Fibroblast of peridontal ligament (primary cell): ENCODE measurements around the gene FSTL4.
"Not testable (repeated sequence)": the region's sequence is repeated elsewhere in the genome, so short reads cannot be mapped to it uniquely, and the experiment has no call there.

Source experiments
- DNase-seq: peaks from one replicate; pipeline ENCODE4 v3.0.0-alpha.2; 2010; ENCODE audit errors: extremely low read depth

Gene FSTL4

DNA sequence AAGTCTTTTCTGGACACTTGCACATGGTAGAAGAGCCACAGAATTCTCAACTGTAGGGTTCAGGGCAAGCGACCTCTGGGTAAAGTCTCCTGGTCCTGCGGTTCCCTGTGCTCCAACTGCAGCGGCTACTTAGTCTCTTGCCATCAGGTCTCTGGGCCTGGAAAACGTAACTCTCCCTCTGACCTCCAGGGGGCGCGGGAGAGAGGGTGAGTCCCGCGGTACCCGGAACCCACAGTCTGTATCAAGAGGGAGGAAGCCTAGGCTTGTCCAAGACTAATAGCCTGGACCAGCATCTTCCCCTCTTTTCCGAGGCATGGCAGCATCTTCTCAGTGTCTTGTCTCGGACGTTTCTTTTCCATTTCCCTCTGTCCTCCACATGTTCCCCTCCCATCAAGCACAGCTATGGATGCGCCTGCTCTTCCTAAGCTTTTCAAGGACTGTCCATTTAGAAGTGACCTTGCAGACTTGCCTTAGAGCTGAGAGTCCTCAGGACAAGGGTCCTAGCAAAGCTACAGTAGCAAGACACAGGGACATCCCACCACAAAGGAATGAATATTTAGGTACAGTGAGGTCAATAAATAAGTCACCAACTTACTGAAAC lies 59.3 kb downstream of the FSTL4 start:
- peak; percentile 7 for DNase-seq

DNA sequence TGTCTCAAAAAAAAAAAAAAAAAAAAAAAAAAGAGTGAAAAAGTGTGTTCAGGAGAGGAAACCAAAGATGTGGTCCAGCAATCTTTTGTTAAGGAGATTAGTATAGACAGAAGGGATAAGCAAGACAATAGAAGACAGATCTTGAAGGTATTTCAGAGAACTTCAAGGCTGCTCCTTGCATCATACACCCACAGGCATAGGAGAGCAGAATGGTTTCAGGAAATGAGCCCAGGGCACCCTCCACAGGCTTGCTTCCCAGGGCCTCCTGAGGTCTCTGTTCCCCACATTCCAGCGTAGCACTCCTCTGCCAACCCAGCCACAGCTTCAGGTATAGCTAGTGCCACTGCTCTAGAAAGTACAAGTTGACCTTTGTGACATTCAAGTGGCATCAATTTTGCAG lies 65.8 kb downstream of the FSTL4 start:
- no peak for DNase-seq

DNA sequence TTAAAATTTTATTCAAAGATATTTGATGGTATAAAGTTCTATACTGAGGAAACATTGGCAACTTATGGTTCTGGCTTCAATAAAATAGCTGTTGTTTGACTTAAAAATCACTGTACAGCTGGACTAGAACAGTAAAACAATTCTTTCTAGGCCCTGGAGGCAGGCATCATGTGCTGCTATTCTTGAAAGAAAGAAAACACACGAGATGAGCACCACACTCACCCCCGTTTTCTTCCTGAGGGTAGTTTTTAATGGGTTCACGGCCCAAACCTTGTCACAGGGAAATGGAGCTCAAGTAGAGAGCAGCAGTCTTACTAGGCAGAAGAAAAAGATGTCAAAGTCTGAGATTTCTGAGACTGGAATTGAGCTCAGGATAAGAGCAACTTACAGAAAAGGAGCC lies 68.0 kb downstream of the FSTL4 start:
- no peak for DNase-seq

- DNase-seq, result no peak
Measured at GRCh38 chr5:133539818-133540217, 72.5 kb downstream of the FSTL4 start.

GRCh38 chr5:133538718-133539117 lies 73.6 kb downstream of the FSTL4 start:
- DNase-seq, result no peak

DNA sequence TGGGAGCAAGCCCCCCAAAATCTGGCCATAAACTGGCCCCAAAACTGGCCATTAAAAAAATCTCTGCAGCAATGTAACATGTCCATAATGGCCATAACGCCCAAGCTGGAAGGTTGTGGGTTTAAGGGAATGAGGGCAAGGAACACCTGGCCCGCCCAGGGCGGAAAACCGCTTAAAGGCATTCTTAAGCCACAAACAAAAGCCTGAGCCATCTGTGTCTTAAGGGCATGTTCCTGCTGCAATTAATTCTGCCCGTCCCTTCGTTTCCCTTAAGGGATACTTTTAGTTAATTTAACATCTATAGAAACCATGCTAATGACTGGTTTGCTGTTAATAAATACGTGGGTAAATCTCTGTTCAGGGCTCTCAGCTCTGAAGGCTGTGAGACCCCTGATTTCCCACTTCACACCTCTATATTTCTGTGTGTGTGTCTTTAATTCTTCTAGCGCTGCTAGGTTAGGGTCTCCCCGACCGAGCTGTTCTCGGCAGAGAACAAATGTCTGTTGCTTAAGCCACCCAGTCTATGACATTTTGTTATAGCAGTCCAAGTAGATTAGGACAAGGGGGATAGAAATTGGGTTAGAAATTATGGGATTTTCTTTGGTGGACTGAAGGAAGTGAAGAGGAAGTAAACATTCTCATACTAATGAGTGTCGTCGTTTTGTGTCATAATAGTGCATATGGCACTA lies 77.0 kb downstream of the FSTL4 start:
- not testable (repeated sequence) for DNase-seq

- DNase-seq, result no peak
Measured at GRCh38 chr5:133534566-133534965, 77.8 kb downstream of the FSTL4 start.

DNA sequence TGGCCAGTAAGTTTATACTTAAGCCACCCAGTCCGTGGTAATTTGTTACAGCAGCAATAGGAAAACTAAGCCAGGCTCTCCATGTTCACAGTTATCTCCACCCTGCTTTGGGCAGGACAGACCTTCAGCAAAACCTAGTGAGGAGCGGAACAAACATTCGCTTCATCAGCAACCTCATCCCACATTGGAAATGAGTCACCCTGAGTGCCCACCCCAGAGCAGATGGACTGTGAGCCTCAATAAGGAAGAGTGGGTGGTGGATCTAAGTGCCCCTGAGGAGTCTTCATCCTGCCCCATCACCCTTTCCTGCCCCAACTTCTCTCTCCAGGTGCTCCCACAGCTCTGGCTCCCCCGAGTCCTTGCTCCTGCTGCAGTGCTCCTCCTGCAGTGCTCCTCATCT lies 78.8 kb downstream of the FSTL4 start:
- no peak for DNase-seq

DNA sequence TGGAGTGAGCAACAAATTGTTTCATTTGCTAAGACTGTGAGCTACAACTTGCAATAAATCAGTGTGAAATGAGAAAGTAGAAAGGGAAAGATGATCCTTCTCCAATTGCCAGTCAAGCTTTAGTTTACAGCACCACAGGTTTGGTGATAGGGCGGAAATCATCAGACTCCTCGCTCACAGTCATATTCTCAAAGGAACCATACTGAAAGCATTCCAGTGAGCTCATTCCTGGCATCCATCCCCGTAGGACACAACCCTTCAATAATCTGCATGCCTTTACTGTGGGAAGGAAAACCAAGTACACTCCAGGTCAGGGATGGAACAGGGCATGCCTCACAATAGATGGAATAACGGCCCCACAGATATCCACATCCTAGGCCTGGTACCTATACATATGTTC lies 80.7 kb downstream of the FSTL4 start:
- DNase-seq, result peak; percentile 32

DNA sequence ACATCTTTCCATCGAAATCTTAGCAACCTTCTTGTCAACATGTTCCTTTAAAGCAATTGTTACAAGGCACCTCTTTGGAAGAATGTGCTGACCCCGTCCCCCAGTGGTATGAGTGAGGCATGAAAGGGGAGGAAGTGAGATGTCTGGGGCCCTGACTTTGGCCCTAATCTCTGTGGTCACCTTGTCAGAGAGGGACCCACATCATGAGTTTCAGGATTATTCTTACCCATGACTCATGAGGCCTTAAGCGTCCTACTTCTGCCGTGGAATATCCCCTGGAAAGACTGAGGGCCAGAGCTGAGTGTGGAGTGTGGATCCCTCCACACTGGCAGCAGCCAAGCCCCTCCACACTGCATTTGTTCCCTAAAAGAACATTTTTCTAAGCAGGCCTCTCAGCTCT lies 81.2 kb downstream of the FSTL4 start:
- DNase-seq, result no peak

DNA sequence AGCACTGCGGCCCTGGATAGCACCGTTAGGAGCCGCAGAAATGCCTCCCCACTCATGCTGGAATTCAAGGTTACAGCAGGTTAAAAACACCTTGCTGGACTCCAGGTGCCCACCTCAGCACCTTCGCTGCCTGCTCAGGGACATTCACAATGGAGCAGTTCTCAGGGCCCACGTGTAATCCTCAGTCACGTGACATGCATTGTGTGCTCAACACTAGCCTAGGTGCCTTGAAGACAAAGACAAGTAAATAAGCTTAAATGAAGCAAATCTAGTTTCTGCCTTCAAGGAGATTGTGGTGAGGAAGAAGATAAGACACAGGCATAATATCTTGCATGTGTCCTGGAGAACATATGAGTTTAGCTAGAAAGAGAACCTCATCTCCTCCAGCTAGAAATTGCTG lies 82.1 kb downstream of the FSTL4 start:
- no peak for DNase-seq

DNA sequence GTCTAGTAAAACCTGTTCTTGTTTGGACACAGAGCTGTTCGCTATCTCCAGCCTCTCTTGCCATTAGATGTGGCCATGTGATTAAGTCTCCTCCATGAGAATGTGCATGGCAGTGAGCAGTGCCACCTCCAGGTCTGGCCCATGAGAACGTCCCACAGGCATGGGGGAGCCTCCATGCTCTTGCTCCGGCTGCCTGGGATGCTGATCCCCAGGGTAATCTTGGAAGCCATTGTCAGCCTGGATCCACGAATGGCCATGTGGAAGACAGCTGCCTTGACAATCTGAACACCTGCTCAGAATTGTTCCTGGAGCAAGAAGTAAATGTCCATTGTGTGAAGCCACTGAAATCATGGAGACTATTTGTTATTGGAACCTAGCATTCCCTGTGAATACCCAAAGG lies 83.5 kb downstream of the FSTL4 start:
- DNase-seq, result no peak

GRCh38 chr5:133527311-133527710 lies 85.0 kb downstream of the FSTL4 start:
- DNase-seq, result no peak

GRCh38 chr5:133526368-133526767 lies 86.0 kb downstream of the FSTL4 start:
- DNase-seq, result no peak

DNA sequence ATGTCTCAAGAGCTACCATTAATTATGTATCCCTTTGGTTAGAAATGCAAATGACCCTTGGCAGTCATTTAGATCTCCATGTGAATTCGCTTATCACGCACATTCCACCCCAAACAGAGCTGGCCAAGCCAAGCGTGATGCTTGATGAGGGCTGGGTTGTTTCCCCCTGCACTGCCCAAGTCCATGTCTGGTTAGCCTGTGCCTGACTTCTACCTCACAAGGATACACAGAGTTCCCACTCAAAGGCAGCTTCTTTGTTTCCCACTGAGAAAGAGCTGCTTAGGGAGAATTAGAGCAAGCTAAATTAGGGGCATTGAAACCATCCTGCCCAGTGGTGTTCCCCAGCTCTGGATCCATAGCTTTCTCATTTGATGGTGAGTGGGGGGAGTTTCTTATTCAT lies 87.2 kb downstream of the FSTL4 start:
- DNase-seq, result no peak

- no peak for DNase-seq
Measured at GRCh38 chr5:133524666-133525065, 87.7 kb downstream of the FSTL4 start.

- DNase-seq, result no peak
Measured at GRCh38 chr5:133523961-133524586, 88.3 kb downstream of the FSTL4 start.

GRCh38 chr5:133523013-133523658 lies 89.2 kb downstream of the FSTL4 start:
- DNase-seq, result no peak

DNA sequence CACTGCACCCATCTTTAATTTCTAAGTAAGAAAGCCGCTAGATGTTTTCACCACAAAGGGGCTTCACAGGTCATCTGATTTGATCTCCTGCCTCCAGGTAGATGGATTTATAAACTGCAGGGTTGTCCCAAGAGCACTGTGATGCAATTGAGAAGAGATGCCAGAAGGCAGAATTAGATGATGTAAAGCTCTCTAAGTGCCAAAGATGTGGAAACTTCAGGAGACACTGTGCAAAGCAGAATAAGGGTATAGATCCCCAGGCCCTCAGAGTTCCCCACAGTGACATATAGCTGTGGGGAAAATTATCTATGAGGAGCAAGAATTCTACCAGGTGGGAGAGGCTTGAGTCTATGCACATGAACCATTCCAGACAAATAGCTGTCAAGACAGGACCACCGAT lies 90.5 kb downstream of the FSTL4 start:
- no peak for DNase-seq

- DNase-seq, result no peak
Measured at GRCh38 chr5:133520991-133521706, 91.2 kb downstream of the FSTL4 start.

- no peak for DNase-seq
Measured at GRCh38 chr5:133520062-133520461, 92.3 kb downstream of the FSTL4 start.

DNA sequence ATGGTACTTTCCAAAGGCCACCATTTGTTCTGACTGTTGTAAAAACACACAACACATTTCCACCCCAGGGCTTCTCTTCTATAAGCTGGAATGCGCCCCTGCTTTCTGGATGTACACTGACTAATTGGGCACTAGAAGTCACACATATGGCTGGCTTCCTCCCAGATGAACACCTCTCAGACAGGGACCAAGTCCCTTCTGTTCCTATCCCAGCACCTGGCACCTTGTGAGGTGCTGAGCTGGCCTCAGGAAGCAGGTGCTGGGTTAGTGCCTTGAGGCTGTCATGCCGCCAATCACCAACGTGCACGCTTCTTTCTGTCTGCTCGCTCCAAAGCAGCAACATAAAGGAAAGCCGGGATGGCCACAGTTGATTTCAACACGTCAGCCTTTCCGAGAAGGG lies 93.2 kb downstream of the FSTL4 start:
- DNase-seq, result no peak
